ENCODE results near the gene SLC4A4. TPM values are rescaled to one million over a fixed set of nuclear protein-coding genes. Genes with fewer than 3 reads are reported as not detected.

The SLC4A4 gene
- total and polyA plus RNA-seq, 2 of the 8 experiments (the other 6 are each of a cell fraction or from before 2014, with no cell fraction given), result 0.67 to 2.8 TPM

DNA sequence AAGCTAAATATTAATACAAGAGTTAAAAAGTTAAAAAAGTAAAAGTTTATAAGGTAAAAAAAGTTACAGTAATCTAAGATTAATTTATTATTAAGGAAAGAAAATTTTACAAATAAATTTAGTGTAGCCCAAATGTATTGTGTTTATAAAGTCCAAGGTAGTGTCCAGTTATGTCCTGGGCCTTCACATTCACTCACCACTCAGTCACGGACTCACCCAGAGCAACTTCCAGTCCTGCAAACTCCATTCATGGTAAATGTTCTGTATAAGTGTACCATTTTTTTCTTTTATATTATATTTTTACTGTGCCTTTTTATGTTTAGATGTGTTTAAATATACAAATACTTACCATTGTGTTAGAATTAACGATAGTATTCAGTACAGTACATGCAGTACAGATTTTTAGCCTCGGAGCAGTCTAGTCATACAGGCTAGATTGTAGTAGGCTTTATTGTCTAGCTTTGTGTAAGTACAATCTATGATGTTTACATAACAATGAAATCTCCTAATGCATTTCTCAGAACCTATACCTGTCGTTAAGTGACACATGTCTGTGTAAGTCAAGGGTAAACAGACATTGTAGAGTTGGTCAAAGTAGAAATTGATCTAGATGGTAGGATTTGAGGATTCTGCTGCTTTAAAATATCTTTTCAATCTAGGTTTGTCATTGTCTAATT lies 247.4 kb downstream of the SLC4A4 start (continued):
- TF ChIP-seq CBX5 (IDR thresholded peaks at IDR 0.05; ENCODE audit: low read depth, low read length), result no peak
- TF ChIP-seq RFX5 (IDR thresholded peaks at IDR 0.05; ENCODE audit: borderline replicate concordance, low read depth, low read length), result no peak

Measured in H1 (cell line).